Measurements from ENCODE around the gene C10orf53. TPM values are rescaled to one million over a fixed set of nuclear protein-coding genes. Genes with fewer than 3 reads are reported as not detected.

Gene C10orf53
- total and polyA plus RNA-seq, 2 of the 8 experiments (the other 6 are each of a cell fraction or from before 2014, with no cell fraction given): not detected

DNA sequence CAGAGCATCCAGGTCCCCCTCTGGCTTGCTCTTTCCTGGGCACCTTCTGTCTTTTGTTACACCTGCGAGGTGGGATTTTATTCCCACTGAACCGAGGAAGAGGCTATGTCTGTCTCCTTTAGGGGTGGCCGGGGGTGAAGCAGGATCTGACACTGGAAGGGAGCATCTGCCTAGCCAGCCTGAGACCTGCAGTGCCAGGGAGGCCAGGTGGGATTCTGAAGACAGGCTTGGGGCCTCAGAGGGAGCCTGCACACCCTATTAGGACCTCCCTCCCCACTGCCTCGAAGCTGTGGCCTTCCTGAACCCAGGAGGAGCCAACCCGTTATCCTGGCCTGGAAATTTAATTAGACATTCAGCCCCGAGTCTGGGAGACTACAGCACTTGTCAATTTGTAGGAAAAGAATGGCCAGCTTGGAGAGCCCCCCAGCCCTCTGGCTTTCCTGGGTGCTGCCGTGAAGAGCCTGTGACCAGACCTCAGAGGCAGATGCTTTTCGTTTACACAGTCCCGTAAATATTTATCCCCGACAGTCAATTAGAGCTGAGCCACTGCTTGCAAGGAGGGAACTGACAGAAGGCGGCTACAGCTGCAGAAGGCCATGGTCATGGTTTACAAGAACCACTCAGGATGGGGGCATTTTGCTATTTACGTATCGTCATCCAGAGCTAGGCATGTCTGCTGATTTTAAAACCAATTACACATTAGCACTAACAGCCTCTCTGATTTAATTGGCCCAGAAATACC lies 46.0 kb upstream of the C10orf53 start (continued):
- TF ChIP-seq CEBPB (IDR thresholded peaks at IDR 0.05; ENCODE audit: low read depth, low read length): no peak
